Kidney (tissue), 14 donors: ENCODE data around the gene KCTD14. TPM values are rescaled to one million over a fixed set of nuclear protein-coding genes. Genes with fewer than 3 reads are reported as not detected.

Experiments used
- DNase-seq, 5 donors: peaks; one replicate each; pipeline ENCODE4 v3.0.0-alpha.2; 2013 to 2020
- FAIRE-seq: peaks from 2 replicates; lab custom pipeline; 2012; peaks lifted over from hg19 to GRCh38; lab: Jason Lieb, UNC
- H3K27ac ChIP-seq, 2 donors: one replicate each; pipeline ENCODE4 v1.7.0; 2013; ENCODE audit warnings: low read depth in 2 of 2, low read length in 2 of 2, inconsistent platforms in 1 of 2
- H3K27me3 ChIP-seq: one replicate; pipeline ENCODE4 v1.7.1; 2013; ENCODE audit warnings: low read length, inconsistent platforms; ENCODE audit not compliant: control insufficient read depth, insufficient read depth
- H3K36me3 ChIP-seq, 3 donors: one replicate each; pipeline versions ENCODE4 v1.7.0 to v1.7.1; 2013; ENCODE audit warnings: low read length in 3 of 3, control low read depth in 1 of 3, inconsistent platforms in 1 of 3; ENCODE audit not compliant: insufficient read depth in 3 of 3, control insufficient read depth in 2 of 3
- H3K4me1 ChIP-seq, 3 donors: one replicate each; pipeline versions ENCODE4 v1.7.0 to v1.7.1; 2013; ENCODE audit warnings: low read length in 3 of 3, inconsistent platforms in 1 of 3, low read depth in 1 of 3; ENCODE audit not compliant: control insufficient read depth in 2 of 3, insufficient read depth in 2 of 3
- H3K4me3 ChIP-seq, 3 donors: one replicate each; pipeline versions ENCODE4 v1.7.0 to v1.8.1; 2013; ENCODE audit warnings: low read length in 3 of 3, control low read depth in 1 of 3, inconsistent platforms in 1 of 3
- H3K9ac ChIP-seq, 3 donors: one replicate each; pipeline versions ENCODE4 v1.7.0 to v1.7.1; 2013; ENCODE audit warnings: low read length in 3 of 3, control low read depth in 1 of 3, inconsistent platforms in 1 of 3
- H3K9me3 ChIP-seq, 3 donors: one replicate each; pipeline versions ENCODE4 v1.7.0 to v1.7.1; 2013; ENCODE audit warnings: low read length in 3 of 3, control low read depth in 1 of 3, inconsistent platforms in 1 of 3; ENCODE audit not compliant: control insufficient read depth in 2 of 3, insufficient read depth in 1 of 3
- intact Hi-C: fragments of 100-400 bp; cut with DNase I; formaldehyde crosslinking; loops from one replicate; pipeline ENCODE4 v1.11.1; 2022
- polyA plus RNA-seq: library from polyadenylated mRNA; stranded (reverse); fragments of 350-450 nt; fragmentation: Illumina TruSeq; extraction: RNeasy Lipid Tissue Mini Kit (QIAGEN cat#74804); gene quantifications from one replicate; pipeline ENCODE4 v1.2.3, GENCODE V29; 2014; ENCODE audit warnings: low read depth, low replicate concordance; ENCODE audit not compliant: insufficient read depth
- total RNA-seq: library from RNA; stranded (reverse); fragmentation: NEBNext Ultra II Directional; extraction: Animal tissue kit (Norgen Biotek cat#: 25700); gene quantifications from one replicate; pipeline ENCODE4 v1.2.1, GENCODE V29; 2021
- TF ChIP-seq, protein P1 (sequence below): IDR thresholded peaks from 3 replicates; pipeline ENCODE4 v1.5.1; 2012; ENCODE audit warnings: mild to moderate bottlenecking, moderate library complexity, borderline replicate concordance; ENCODE audit not compliant: insufficient read depth; ENCODE audit errors: extremely low read depth
- donor health status: control.
- donor health status: control.
- donor health status: control.
- donor health status: control.
- donor health status: control.
- donor health status: DM: yes; HTN: yes; CAD: no.
- donor health status: Normal renal cell carcinoma (clear cell type).

KCTD14 gene
- total and polyA plus RNA-seq, 2 donors from 2014 or later: 13.7 to 14.8 TPM

DNA sequence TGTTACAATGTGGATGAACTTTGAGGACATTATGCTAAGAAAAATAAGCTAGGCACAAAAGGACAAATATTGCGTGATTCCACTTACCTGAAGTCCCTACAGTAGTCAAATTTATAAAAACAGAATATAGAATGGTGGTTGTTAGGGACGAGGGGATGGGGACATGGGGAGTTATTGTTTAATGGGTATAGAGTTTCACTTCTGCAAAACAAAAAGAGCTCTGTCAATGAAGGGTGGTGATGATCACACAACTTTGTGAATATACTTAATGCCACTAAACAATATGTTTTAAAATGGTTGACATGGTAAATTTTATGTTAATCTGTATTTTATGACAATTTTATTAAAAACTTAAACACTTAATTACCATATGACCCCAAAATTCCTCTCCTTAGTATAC lies 54.7 kb downstream of the KCTD14 start:
- TF ChIP-seq, protein P1, sequence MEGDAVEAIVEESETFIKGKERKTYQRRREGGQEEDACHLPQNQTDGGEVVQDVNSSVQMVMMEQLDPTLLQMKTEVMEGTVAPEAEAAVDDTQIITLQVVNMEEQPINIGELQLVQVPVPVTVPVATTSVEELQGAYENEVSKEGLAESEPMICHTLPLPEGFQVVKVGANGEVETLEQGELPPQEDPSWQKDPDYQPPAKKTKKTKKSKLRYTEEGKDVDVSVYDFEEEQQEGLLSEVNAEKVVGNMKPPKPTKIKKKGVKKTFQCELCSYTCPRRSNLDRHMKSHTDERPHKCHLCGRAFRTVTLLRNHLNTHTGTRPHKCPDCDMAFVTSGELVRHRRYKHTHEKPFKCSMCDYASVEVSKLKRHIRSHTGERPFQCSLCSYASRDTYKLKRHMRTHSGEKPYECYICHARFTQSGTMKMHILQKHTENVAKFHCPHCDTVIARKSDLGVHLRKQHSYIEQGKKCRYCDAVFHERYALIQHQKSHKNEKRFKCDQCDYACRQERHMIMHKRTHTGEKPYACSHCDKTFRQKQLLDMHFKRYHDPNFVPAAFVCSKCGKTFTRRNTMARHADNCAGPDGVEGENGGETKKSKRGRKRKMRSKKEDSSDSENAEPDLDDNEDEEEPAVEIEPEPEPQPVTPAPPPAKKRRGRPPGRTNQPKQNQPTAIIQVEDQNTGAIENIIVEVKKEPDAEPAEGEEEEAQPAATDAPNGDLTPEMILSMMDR: no peak

DNA sequence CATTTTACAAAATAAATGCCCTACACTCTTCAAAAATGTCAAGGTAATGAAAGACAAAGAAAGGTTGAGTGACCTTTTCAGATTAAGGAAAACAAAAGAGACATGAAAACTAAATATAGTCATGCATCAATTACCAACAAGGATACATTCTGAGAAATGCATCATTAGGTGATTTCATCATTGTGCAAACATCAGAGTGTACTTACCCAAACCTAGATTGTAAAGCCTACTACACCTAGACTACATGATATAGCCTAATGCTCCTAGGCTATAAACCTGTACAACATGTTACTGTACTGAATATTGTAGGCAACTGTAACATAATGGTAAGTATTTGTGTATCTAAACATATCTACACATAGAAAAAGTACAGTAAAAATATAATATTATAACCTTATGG lies 55.3 kb downstream of the KCTD14 start:
- peaks cover 0 to 8% (median 3%) of the 10 kb centered on the region in 3 donors for H3K36me3 ChIP-seq
- H3K9me3 ChIP-seq: no peaks in the 10 kb centered on the region
- H3K27me3 ChIP-seq: no peaks in the 10 kb centered on the region
- no peaks in the 10 kb centered on the region for H3K4me1 ChIP-seq
- intact Hi-C loops: no loop called here
- no peak overlapping the region for H3K4me3 ChIP-seq
- TF ChIP-seq, protein P1: no peak
- no peak overlapping the region for H3K27ac ChIP-seq
- H3K9ac ChIP-seq: no peak overlapping the region
- FAIRE-seq (no peak), DNase-seq (no peak)

More for the DNA sequence above, 54.7 kb downstream of the KCTD14 start:
- Histone ChIP-seq H3K9ac (no peak overlapping the region), H3K27ac (no peak overlapping the region), H3K27me3 (no peaks in the 10 kb centered on the region), H3K9me3 (peaks cover 0 to under 1% (median 0%) of the 10 kb centered on the region in 3 donors), H3K4me3 (no peak overlapping the region), H3K36me3 (peaks cover 0 to 8% (median 3%) of the 10 kb centered on the region in 3 donors), H3K4me1 (no peaks in the 10 kb centered on the region)
- intact Hi-C loops: no loop called here
- FAIRE-seq (no peak), DNase-seq (no peak)

- no peak for DNase-seq
- Histone ChIP-seq H3K4me1 (no peaks in the 10 kb centered on the region), H3K9ac (no peak overlapping the region), H3K36me3 (peaks cover 0 to 8% (median 3%) of the 10 kb centered on the region in 3 donors), H3K27ac (no peak overlapping the region), H3K27me3 (no peaks in the 10 kb centered on the region), H3K4me3 (no peak overlapping the region), H3K9me3 (no peaks in the 10 kb centered on the region)
- intact Hi-C loops: no loop called here
- TF ChIP-seq, protein P1: no peak
- FAIRE-seq: no peak
Observed at GRCh38 chr11:77967121-77967520, 56.0 kb downstream of the KCTD14 start.

DNA sequence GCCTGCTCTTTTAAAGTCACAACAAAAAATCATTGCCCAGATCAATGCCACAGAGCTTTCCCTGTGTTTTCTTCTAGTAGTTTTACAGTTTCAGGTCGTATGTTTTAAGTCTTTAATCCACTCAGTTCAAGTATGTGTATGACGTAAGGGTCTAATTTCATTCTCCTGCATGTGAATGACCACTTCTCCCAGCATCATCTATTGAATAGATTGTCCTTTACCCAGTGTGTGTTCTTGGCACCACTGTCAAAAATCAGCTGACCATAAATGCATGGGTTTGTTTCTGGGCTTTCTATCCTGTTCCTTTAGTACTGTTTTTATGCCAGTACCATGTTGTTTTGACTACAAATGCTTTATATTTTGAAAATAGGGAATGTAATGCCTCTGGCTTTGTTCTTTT lies 56.7 kb downstream of the KCTD14 start:
- TF ChIP-seq, protein P1: no peak
- H3K36me3 ChIP-seq: peaks cover 0 to 8% (median 3%) of the 10 kb centered on the region in 3 donors
- no peaks in the 10 kb centered on the region for H3K27me3 ChIP-seq
- DNase-seq (no peak), FAIRE-seq (no peak)
- intact Hi-C loops: no loop called here
- H3K27ac ChIP-seq: no peak overlapping the region
- H3K9ac ChIP-seq: no peak overlapping the region
- no peaks in the 10 kb centered on the region for H3K9me3 ChIP-seq
- H3K4me3 ChIP-seq: no peak overlapping the region
- no peaks in the 10 kb centered on the region for H3K4me1 ChIP-seq
